ENCODE data around the gene CDKN2C.

The CDKN2C gene

GRCh38 chr1:50959913-50960844, 9.9 kb upstream of the CDKN2C start, which contains the start of gene FAF1 (continued):
- peak; percentile 76 for TF ChIP-seq PATZ1 (tag by site-specific recombination; IDR thresholded peaks at IDR 0.05)
- peak; percentile 55 for TF ChIP-seq YY2 (tag by site-specific recombination; IDR thresholded peaks at IDR 0.05)
- TF ChIP-seq PRDM6 (tag by site-specific recombination; IDR thresholded peaks at IDR 0.05) = no peak
- TF ChIP-seq ZNF544 (tag by site-specific recombination; IDR thresholded peaks at IDR 0.05) = no peak
- no peak for TF ChIP-seq ZSCAN16 (tag by site-specific recombination; IDR thresholded peaks at IDR 0.05)
- TF ChIP-seq ZNF311 (tag by site-specific recombination; IDR thresholded peaks at IDR 0.05; ENCODE audit: borderline replicate concordance) = no peak
- peak; percentile 46; the same call in 1 of the 2 replicates for TF ChIP-seq PRDM10 (tag by site-specific recombination; IDR thresholded peaks at IDR 0.05)
- TF ChIP-seq ZNF792 (tag by site-specific recombination; IDR thresholded peaks at IDR 0.05) = no peak
- TF ChIP-seq MYNN (tag by site-specific recombination; IDR thresholded peaks at IDR 0.05; ENCODE audit: borderline replicate concordance) = no peak
- peak; percentile 70; the same call in 1 of the 2 replicates for TF ChIP-seq ZNF394 (tag by site-specific recombination; IDR thresholded peaks at IDR 0.05; ENCODE audit: borderline replicate concordance)
- TF ChIP-seq ZNF26 (tag by site-specific recombination; IDR thresholded peaks at IDR 0.05) = no peak
- peak; percentile 69; the same call in 1 of the 2 replicates for TF ChIP-seq ZNF76 (tag by site-specific recombination; IDR thresholded peaks at IDR 0.05; ENCODE audit: borderline replicate concordance, low read depth)
- TF ChIP-seq ZNF670 (tag by site-specific recombination; IDR thresholded peaks at IDR 0.05; ENCODE audit: low read depth) = no peak
- TF ChIP-seq ZNF155 (tag by site-specific recombination; IDR thresholded peaks at IDR 0.05) = no peak
- TF ChIP-seq ZBTB48 (tag by site-specific recombination; IDR thresholded peaks at IDR 0.05) = peak; percentile 11; the same call in 1 of the 2 replicates
- no peak for TF ChIP-seq BCL11B (tag by site-specific recombination; IDR thresholded peaks at IDR 0.05; ENCODE audit: low read depth)
- peak; percentile 99 for TF ChIP-seq ZBTB44 (tag by site-specific recombination; IDR thresholded peaks at IDR 0.05)
- TF ChIP-seq ZSCAN4 (tag by site-specific recombination; IDR thresholded peaks at IDR 0.05) = no peak
- peak; percentile 94 for TF ChIP-seq ZBTB17 (tag by site-specific recombination; IDR thresholded peaks at IDR 0.05)
- TF ChIP-seq ZBTB6 (tag by site-specific recombination; IDR thresholded peaks at IDR 0.05) = no peak; the same call in 1 of the 2 replicates
- no peak for TF ChIP-seq ZNF426 (tag by site-specific recombination; IDR thresholded peaks at IDR 0.05)
- TF ChIP-seq ZNF639 (tag by site-specific recombination; IDR thresholded peaks at IDR 0.05) = peak; percentile 88
- 0 out of 2 replicates have a peak, but pooled peaks have one; percentile 34 for TF ChIP-seq ZIC2 (tag by site-specific recombination; IDR thresholded peaks at IDR 0.05)

All from HEK293 (cell line).